Stimulated activated CD4-positive, alpha-beta T cell treated with anti-CD3 and anti-CD28 coated beads, Interleukin-1b, Interleukin-23, amount 100 ng/mL, for 1 hour (primary cell): ENCODE results near the gene SPDYE18.
"Not testable (repeated sequence)": the region's sequence is repeated elsewhere in the genome, so short reads cannot be mapped to it uniquely, and the experiment has no call there.

Source experiments
- DNase-seq, 2 donors: peaks; one replicate each; pipeline ENCODE4 v3.0.0-alpha.2; 2020; ENCODE audit warnings: low read depth in 2 of 2

The SPDYE18 gene

DNA sequence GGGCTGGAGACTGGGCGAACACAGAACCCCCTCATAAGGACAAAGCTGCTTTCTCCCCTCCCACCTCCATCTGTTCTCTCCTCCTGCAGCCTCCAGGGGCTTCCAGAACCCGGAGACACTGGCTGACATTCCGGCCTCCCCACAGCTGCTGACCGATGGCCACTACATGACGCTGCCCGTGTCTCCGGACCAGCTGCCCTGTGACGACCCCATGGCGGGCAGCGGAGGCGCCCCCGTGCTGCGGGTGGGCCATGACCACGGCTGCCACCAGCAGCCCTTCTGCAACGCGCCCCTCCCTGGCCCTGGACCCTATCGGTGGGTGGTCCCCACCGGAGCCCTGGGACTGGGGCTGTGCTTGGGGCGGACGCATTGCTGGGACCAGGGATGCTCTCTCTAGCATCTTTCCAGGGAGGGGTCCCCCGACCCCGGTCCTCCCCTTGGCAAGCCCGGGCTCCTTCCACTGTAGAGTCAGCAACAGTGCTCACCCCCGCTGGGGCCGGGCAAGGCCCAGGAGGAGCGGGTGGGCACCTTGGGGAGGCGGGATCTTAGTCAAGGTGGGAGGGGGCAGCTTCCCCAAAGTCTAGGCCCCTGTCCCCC lies 56.8 kb downstream of the SPDYE18 start:
- not testable (repeated sequence) for DNase-seq

DNA sequence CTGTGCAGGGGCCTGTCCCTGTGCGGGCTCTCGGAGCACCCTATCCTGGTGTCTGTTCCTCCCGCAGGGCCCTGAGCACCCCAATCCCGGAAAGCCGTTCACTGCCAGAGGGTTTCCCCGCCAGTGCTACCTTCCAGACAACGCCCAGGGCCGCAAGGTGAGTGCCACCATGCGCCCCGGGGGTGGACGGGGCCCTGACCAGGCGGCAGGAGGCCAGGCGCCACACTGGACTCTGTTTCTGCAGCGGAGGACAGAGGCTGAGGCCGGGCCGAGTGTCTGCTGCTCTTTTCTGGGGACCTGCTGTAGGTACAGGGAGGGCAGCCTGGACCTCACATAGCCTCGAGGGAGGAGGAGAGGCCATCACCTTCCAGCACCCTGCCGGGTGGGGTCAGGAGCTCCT lies 58.2 kb downstream of the SPDYE18 start:
- not testable (repeated sequence) for DNase-seq

DNA sequence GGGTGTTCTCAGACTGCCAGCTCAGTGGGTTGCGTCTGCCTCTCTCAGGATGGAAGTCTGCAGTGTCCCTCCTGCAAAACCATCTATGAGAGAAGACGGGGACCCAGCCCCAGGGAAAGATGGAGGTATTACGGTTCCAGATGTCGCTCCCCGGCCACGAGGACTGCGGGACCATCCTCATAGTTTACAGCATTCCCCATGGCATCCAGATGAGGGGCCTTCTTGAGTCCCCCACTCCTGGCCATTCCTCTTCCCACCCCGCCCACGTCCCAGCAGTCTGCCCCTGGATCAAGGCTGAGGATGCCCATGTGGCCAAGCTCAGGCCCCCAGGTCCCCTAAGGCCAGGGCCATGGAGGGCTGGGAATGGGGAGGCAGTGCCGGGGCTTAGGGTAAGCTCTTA lies 59.1 kb downstream of the SPDYE18 start:
- DNase-seq: not testable (repeated sequence)

DNA sequence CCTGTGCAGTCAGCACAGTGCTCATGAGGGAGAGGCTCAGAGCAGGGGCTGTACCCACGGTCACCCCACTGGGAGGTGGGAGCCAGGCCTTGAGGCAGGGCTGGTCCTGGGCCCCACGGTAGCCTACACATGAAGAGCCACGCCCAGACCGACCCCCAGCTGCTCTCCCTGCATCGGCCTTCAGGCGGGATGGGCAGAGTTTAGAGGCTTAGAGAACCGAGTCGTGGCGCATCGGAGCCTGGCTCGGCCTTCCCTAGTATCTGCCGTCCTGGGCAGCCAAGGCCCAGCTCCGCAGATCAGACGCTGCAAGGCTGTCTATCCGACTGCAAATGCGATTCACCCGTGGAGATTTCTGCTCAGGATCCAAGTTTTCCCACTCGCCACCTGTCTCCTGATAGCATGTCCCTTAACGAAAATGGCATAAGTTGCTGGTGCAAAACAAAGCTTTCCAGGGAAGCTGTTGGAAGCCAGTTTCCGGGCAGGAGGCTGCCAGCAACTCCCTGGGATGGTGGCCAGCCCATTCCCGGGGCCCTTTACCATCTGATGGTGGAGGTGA lies 59.6 kb downstream of the SPDYE18 start:
- not testable (repeated sequence) for DNase-seq

DNA sequence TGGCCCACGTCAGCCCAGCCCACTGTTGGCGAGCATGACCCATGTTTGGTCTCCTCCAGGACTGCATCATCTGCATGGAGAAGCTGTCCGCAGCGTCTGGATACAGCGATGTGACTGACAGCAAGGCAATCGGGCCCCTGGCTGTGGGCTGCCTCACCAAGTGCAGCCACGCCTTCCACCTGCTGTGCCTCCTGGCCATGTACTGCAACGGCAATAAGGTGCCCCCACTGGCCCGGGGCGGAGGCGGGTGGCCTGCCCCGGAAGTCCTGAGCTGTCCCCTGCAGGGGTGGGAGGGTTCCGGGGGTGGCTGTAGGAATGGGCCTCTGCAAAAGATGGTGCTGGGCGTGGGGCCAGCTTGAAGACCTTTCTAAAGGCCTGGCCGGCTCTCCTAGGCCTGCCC lies 60.3 kb downstream of the SPDYE18 start:
- DNase-seq: not testable (repeated sequence)
